Midbrain (tissue), 1 donor: ENCODE measurements around the gene PRPF8.
"Not testable (repeated sequence)": the region's sequence is repeated elsewhere in the genome, so short reads cannot be mapped to it uniquely, and the experiment has no call there.

Source experiments
- DNase-seq: peaks from one replicate; lab custom pipeline; 2025; lab: John Stamatoyannopoulos, UW

PRPF8 gene

DNA sequence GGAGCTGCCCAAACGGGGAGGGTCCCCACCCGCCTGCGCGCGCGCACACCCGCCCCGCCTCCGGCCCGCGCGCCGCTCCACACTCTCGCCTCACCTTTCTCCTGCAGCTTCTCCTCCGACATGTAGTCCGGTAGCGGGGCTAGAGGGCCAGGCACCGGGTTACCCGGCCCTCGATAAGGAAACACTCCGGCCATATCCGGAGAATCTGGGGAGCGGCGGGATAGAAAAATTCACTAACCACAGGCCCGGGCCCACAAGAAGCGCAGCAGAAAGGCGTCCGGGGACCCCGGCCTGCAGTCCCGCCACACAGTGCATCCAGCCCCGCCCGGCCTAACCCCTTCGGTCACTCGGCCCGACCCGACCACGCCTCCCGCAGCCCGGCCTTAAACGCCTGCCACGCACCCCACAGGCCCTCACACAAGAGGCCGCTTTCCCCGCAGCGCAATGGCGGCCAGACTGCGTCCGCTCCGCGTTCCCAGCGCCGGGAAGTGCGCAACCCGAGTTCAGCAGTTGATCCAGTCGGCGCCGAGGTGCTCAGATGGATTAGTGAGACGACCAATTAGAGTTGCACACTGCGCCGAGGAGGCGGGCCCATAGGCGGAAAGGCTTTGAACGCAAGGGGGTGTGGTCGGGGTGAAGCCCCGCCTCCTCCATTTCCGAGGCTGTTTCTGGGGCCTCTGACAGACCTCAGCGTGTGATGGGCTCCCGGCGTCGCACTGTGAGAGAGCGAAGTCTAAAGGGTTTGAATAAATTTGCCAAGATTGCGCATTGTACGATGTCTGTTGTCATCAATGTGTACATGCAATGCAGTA lies at the start of gene PRPF8:
TSS of gene PRPF8 (minus strand) at position 490 of the 812 bp plus-strand sequence. CDS start at position 194, 296 bp downstream.
- DNase-seq, result peak; percentile 98

GRCh38 chr17:1733759-1734158 lies 49.1 kb upstream of the PRPF8 start:
- no peak for DNase-seq

GRCh38 chr17:1732833-1733321 lies 48.2 kb upstream of the PRPF8 start:
- no peak for DNase-seq

GRCh38 chr17:1732241-1732832 lies 47.7 kb upstream of the PRPF8 start:
- DNase-seq, result no peak

- no peak for DNase-seq
These were observed 46.5 kb upstream of the PRPF8 start for GRCh38 chr17:1731194-1731506.

DNA sequence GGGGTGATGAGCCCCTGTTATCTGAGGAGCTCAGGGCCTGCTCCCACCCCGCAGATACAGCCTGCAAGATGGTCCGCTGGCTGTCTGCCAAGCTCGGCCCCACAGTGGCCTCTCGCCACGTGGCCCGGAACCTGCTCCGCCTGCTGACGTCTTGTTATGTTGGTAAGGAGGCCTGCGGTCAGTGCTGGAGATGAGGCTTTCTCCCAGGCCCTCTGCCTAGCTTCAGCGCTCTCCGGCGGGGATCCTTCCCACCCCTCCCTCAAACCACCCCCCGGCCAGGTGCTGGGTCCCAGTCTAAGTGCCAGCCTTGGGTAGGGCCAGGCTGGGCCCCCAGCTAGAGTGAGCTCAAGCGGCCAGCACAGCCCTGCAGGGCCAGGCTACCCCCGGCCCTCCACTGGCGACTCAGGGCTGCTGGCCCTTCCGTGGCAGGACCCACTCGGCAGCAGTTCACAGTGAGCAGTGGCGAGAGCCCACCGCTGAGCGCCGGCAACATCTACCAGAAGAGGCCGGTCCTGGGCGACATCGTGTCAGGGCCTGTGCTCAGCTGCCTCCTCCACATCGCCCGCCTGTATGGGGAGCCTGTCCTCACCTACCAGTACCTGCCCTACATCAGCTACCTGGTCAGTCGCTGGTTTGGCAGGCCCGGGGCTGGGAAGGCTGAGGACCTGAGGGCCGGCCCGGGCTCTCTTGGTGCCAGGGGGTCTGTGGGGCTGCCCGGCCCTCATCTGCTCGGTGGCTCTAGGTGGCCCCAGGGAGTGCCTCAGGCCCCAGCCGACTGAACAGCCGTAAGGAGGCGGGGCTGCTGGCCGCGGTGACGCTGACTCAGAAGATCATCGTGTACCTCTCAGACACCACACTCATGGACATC lies 45.9 kb upstream of the PRPF8 start:
- DNase-seq, result no peak

- no peak for DNase-seq
These were observed 45.3 kb upstream of the PRPF8 start for GRCh38 chr17:1729966-1730325.

- DNase-seq, result no peak
These were observed 43.4 kb upstream of the PRPF8 start for GRCh38 chr17:1727876-1728630.

- no peak for DNase-seq
These were observed 42.7 kb upstream of the PRPF8 start for GRCh38 chr17:1727258-1727789.

GRCh38 chr17:1726626-1727257 lies 42.1 kb upstream of the PRPF8 start:
- DNase-seq, result no peak

DNA sequence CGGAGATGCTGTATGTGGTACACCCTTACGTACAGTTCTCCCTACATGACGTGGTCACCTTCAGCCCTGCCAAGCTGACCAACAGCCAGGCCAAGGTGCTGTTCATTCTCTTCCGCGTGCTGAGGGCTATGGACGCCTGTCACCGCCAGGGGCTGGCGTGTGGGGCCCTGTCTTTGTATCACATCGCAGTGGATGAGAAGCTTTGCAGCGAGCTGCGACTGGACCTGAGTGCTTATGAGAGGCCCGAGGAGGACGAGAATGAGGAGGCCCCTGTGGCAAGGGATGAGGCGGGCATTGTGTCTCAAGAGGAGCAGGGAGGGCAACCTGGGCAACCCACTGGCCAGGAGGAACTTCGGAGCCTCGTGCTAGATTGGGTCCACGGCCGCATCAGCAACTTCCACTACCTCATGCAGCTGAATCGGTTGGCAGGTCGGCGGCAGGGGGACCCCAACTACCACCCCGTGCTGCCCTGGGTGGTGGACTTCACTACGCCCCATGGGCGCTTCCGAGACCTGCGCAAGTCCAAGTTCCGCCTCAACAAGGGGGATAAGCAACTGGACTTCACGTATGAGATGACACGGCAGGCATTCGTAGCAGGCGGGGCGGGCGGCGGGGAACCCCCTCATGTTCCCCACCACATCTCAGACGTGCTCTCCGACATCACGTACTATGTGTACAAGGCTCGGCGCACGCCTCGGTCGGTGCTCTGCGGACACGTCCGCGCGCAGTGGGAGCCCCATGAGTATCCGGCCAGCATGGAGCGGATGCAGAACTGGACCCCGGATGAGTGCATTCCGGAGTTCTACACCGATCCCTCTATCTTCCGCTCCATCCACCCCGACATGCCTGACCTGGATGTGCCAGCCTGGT lies 41.2 kb upstream of the PRPF8 start:
- no peak for DNase-seq

DNA sequence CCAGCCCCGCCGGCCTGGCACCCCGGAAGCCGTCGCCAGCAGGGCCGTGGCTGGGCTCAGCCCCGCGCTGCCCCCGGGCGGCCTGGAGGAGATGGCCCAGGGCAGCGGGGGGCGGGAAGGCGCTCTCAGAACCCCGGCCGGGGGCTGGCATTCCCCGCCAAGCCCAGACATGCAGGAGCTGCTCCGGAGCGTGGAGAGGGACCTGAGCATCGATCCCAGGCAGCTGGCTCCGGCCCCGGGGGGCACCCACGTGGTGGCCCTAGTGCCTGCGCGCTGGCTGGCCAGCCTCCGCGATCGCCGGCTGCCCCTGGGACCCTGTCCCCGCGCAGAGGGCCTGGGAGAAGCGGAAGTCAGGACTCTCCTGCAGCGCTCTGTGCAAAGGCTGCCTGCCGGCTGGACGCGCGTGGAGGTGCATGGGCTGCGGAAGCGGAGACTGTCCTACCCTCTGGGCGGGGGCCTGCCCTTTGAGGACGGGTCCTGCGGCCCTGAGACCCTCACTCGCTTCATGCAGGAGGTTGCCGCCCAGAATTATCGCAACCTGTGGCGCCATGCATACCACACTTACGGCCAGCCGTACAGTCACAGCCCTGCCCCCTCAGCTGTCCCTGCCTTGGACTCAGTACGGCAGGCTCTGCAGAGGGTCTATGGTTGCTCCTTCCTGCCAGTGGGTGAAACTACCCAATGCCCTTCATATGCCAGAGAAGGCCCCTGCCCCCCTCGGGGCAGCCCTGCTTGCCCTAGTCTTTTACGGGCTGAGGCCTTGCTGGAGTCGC lies 40.4 kb upstream of the PRPF8 start:
- no peak for DNase-seq

DNA sequence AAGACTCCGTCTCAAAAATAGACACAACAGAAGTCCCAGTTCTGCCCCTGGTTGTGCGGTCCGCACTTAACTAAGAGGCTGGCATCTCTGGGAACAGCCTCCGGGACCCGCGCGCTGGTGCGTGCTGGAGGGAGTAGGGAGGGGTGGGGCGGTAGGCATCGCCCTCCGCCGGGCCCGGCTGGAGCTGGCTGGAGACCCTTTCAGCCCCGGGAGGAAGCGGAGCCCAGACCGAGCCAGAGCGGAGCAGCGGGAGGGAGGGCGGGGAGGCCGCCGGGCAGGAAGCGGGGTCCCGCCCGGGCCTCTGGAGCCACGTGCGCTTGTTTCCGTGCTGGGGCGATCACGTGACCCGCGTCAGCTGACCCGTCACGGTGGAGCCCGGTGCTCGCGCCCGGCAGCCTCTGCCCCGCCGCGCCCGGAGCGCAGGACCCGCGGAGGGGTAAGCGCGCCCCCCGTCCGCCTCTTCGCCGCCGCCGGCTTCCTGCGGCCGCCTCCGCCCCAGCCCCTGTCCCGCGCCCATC lies 39.7 kb upstream of the PRPF8 start, which contains the start of gene WDR81:
TSS of gene WDR81 (plus strand) at position 354 of the 518 bp plus-strand sequence. CDS start 256 bp downstream, outside the sequence.
- DNase-seq, result peak; percentile 89

- not testable (repeated sequence) for DNase-seq
These were observed 37.4 kb upstream of the PRPF8 start for GRCh38 chr17:1722022-1722421.

GRCh38 chr17:1720856-1721386 lies 36.3 kb upstream of the PRPF8 start:
- peak; percentile 29 for DNase-seq

GRCh38 chr17:1718362-1719165 lies 33.9 kb upstream of the PRPF8 start:
- DNase-seq, result no peak

- peak; percentile 94 for DNase-seq
These were observed 32.4 kb upstream of the PRPF8 start for GRCh38 chr17:1716912-1717695.
